Hematopoietic multipotent progenitor cell treated with erythropoietin and hydrocortisone succinate and interleukin-3 and kit ligand, for 17 days (in vitro differentiated cells): ENCODE results near the gene C1QTNF9B.
"Not testable (repeated sequence)": the region's sequence is repeated elsewhere in the genome, so short reads cannot be mapped to it uniquely, and the experiment has no call there.

Experiments used
- DNase-seq: peaks from one replicate; pipeline ENCODE4 v3.0.0-alpha.2; 2015; ENCODE audit warnings: low spot score

C1QTNF9B gene

DNA sequence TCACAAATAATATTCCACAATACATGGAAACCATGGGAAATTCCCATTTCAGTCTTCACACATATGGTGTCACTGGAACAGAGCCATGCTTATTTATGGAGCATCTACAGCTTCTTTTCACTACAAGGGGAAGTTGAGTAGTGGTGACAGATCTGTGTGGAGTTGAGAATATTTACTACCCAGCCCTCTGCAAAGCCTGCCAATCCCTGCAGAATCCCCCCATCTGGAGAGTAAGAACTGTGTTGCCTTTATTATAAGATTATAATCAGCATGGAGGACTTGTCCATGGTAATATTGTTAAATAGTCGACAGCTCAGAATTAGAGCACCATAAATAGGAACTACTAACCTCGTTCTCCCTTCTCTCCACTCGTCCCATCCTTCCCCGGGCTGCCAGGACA, 3.5 kb downstream of the C1QTNF9B start:
- not testable (repeated sequence) for DNase-seq

DNA sequence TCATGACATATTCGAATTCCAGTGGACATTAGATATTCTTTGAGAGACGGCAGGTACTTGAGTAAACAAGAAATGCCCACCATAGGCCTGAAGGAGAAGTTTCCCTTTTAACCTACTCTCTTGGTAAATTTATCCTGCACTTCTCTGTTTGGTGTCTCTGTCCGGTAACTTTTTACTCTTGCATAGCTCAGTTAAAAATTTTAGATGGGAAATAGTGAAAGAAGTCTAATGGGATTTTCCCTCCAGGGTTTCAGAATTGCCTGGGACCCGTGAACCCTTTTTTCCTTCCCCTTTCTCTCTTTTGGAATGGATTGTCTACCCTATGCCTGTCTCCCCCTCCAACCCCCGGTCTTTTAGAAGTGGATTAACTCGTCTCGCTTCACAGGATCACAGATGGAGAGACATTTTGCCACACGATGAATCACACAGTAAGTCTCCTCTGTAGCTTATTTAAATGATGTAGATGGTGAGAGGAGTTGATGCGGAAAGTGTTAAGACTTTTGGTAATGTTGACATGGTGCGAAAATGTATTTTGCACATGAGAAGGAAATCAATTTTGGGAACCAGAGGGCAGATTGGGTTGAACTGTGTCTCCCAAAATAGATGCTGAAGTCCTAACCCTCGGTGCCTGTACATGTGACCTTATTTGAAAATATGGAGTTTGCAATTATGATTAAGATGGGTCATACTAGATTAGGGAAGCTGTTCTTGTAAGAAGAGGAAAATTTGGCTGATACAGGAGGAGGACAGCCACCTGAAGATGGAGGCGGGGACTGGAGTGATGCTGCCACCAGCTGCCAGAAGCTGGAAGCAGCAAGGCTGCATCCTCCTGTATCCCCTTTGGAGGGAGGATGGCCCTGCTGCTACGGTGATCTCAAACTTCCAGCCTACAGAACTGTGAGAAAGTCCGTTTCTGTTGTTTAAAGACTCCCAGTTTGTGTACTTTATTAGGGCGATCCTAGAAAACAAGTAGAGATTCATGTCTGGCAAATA, 7.4 kb downstream of the C1QTNF9B start:
- no peak for DNase-seq

DNA sequence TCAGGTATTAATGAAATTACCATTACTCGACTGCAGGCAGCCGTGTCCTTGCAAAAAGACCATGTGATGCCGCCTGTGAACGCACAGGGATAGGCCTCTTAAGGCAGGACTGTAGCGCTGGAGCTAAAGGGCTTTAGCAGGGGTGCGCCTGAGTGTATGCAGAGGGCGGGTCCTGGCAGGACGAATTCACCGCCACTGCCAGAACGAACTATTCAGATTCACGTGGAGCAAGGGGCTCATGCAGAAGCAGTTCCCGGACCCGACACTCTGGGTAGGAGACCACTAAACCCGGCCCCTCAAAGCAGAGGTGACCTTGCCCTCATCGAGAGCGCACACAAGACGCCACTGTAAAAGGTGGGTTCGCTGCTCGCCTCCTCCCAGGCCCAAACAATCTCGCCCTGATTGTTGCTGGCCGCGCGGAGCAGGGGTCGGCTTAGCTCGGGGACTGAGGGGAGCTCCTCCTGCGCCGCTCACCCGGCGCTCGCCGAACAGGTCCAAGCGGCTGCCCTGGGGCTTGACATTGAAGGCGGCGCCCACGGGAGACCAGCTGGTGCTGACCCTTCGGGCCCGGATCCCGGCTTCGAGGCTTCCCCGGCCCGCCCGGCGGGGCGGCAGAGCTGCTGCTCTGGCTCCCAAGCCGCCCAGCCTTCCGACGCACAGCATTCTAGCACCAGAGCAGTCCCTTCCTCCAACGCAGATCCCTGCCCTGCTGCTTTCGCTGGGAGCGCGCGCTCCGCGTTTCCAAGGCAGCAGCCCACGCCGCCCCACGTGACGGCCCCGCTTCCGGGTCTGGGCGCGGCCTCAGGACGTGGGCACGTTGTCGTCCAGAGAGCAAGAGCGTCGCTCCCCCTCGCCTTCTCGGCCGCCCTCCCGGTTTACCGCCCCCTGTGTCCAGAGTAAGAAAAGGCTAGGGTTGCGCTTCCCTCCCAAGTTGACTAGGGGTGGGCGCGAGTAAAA, 8.4 kb downstream of the C1QTNF9B start, which contains the start of gene MIPEP:
TSS of gene MIPEP (minus strand) at position 743 of the 957 bp plus-strand sequence. CDS start at position 663, 80 bp downstream.
- peak; percentile 89 for DNase-seq

DNA sequence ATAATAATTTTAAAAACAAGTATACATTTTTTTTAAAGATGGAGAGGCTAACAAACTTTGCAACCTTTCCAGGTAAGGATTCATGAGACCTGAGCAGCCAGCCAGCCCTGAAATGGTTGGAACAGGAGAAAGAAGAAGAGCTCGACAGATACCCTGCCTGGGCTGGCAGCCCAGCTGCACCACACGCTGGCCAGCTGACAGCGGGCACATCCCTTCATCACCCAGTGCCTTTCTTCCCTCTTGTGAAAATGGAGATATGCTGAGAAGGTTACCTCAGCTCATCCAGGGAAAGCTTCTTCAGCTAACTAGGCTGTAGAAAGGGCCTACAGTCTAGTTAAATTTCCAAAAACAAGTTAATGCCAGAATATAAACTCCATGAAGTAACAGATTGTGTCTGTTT, 12.9 kb downstream of the C1QTNF9B start:
- not testable (repeated sequence) for DNase-seq

DNA sequence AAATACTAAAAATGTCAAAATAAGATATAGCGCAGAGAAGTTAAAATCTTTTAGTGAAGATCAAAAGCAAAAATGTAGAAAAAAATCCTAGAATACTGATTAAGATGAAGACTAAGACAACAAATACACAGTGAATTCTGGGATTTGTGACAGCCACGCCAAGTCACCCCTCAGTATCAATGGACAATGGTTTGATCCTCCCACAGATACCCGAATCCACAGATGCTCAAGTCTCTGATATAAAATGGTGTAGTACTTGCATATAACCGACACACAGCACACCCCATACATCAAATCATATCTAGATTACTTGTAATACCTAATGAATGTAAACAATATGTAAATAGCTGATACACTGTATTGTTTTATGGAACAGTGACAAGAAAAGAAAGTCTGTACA, 14.0 kb downstream of the C1QTNF9B start:
- DNase-seq: no peak

DNA sequence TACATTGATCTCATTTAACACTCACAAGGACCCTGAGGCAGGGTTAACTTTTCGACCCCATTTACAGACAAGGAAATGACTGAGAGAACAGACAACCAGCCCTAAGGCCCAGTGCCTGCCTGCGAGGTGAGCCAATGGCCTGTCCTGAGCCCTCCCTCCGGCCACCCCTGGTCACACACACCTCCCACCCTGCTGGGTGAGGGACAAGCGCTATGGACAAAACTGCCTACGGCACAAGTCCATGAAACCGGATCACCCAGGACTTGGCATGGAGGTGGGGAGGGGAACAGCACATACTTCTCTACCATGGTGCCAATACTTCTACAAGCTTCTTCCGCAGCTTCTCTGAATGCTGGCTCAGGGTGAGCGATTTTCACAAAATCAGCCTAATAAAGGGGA, 15.9 kb downstream of the C1QTNF9B start:
- not testable (repeated sequence) for DNase-seq

DNA sequence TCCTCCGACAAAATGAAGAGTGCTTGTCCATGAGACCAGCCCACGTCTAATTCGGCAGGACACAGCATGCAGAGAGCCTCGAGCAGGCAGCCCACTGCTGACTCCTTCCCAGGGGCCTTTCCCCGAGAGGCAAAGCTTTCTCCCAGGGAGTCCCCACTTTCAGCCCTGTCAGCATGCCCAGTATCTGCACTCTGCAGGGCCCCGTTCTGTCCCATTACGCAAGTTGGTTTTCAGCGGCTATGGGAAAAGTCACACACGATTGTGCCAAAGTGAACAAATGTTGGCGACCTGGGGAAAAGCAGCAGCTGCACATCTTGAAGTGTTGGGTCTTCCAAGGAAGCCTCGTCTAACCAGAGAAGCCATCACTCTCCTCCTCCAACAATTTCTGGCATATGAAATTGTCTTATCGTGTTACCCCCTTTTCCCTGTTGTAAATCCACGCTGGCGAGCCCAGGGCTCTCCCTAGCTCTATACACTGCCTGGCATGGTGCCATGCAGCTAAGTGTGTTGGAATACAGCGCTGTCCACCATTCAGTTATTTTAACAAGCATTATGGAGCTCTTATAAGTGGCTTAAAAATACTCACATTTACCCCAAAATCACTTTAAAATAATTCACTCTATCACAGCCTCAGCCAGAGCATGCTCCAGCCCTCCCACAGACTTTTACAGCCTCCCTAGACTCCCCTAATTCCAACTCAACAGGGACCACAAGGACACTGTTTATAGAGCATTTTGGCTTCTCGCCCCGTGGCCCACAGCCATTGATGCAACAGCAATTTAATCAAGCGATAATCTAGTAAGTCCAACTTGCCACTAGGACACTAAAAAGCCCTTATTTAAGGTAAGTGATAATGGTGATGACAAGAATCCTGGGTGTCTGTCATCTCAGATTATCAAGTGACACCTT, 16.6 kb downstream of the C1QTNF9B start:
- not testable (repeated sequence) for DNase-seq

DNA sequence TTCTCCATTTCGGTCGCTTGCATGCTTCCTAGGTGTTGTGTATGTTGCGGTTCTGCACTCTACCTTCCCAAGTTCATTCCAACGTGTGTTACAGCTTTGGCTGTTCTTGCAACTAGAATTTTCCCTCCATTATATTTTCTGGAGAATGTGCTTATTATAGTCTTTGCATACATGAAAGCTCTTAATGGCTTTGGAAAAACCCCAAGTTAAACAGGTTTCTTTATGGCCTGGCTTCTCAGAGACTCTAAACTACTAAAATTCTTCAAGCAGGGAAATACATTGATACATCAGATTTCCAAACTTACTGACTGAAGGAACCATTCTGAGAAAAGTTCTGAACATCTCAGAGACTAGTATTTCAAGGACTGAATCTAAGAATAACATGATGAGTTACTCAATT, 20.0 kb downstream of the C1QTNF9B start:
- DNase-seq: no peak

DNA sequence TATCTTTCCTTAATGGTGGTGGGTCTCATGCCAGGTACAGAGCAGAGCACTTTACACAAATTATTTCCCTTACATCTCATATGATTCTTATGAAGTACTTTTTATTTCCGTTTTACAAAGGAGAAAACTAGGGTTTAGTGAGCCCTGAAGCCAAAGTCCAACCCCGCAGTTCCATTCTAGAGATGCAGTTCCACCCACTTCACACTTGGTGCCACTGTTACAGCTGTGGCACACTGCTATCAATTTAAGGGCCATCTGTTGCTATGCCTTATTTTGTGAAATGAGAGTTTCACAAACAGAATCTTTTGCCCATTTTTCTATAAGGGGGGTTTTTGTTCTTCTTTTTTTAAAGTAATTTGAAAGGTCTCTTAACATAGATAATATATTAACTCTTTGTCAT, 21.0 kb downstream of the C1QTNF9B start:
- no peak for DNase-seq

DNA sequence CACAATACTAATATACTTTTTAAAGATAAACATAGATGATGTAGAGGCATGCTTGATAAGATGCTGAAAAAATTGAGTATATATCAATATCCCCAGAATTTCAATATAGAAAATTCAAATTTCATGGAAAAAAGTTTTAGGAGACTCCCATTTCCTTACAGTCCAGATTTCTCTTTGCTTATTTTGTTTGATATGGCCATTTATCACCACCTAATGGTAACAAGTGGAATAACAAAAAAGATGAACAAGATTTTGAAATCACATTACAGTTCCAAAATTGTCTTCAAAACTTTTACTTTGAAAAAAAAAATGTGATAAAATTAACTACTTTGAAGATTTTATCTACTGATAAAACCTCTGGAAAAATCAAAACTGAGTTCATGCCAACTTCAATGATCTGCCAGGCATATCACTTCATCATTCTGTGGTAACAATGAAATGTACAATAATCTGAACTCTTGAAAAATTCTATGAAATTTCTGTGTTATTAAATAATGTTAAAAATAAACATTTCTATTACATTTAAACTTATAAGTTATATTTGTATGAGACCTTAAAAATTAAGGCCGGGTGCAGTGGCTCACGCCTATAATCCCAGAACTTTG, 25.6 kb downstream of the C1QTNF9B start:
- DNase-seq: peak; percentile 44

DNA sequence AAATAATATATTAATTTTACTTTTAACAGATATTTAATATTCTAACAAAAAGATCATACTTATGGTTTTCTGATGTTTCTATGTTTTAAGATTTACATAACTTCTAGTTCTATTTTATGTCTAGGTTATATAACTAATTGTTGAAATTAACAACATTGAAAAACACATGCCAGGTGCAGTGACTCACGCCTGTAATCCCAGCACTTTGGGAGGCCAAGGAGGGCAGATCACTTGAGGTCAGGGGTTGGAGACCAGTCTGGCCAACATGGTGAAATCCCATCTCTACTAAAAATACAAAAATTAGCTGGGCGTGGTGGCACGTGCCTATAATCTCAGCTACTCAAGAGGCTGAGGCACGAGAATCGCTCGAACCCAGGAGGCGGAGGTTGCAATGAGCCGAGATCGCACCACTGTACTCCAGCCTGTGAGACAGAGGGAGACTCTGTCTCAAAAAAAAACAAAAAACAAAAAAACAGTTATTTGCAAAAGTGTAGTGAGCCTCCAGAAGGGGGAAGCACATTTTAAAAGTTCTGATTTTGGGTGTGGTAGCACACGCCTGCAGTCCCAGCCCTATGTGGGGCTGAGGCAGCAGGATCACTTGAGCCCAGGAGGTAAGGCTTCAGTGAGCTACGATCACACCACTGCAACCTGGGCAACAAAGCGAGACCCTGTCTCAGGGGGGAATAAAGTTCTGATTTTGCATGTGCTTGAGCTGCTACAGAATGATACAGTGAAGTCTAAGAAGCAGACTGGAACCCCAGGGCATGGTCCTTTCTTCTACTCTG, 26.8 kb downstream of the C1QTNF9B start:
- no peak for DNase-seq

DNA sequence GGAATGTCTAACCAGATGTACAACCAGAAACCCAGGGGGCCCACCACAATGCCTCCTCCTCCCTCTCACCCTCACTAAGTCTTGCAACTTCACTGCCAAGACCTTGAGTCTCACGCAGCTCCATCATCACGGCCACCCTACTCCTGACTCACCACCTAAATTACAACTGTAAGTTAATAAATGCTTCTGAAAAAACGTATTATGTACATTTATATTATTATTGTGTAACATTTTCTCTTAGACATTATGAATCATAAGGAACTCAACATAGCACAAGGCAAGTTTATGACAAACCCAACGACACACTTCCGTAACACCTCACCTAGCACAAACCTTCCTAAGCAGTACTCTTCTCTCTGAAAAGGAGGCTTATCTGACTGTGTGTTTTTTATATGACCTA, 28.8 kb downstream of the C1QTNF9B start:
- no peak for DNase-seq

DNA sequence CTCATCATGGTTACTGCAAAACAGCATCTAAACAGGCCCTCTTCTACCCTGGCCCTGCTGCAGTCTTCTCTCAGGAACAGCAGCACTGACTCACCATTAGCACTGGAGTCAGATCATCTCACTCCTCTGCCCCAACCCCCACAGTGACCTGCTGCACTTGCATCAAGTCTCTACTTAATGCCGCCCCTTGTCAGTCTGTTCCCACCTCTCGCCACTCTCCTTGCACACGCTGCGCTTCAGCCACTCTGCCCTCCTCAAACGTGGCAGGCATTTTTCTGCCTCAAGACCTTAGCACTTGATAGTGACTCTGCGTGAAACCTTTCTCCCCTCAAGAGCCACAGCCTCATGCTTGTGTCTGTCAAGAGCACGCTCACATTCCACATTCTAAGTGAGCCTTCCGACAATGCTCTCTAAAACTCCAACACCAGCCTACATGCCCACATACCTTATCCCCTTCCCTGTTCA, 30.2 kb downstream of the C1QTNF9B start:
- DNase-seq: no peak

DNA sequence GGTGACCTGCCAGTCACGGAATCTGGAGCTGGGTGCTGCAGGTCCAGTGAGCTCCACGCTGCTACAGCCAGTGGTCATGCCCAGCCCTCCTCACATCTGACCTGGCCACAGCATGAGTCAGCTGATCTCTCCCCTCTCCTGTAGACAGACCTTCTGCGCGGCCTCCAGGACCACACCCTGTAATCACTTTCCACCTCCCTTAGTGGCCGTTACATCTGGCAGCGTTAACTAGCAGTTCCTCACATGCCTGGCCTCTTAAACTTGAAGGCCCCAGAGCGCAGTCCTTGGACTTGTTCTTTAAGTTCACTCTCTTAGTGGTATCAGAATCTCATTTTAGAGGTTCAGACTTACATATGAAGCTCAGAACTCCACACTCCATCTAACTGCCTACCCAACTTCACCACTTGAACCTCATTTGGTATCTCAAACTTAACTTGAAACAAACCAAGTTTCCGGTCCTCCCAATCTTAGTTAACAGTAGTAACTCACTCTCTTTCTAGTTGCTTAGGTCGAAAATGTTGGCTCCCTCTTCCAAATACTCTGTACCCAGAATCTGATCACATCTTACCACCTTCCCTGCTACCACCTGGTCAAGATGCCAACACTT, 30.8 kb downstream of the C1QTNF9B start:
- peak; percentile 54 for DNase-seq

DNA sequence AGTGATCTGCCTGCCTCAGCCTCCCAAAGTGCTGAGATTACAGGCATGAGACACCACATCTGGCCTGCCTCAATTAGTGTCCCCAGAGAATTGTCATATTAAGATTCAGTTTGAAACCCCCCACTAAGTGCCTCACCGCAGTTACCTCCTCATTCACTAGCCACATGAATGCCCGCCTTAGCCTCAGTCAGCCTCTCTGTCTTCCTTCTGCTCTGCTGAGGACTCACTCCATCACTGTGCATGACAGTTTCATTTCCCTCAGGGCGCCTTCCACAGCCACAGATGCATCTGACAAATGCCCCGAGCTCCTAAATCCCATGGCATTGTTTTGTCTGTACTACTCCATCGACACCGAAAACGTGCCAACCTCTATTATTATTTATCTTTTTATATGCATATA, 31.4 kb downstream of the C1QTNF9B start:
- DNase-seq: no peak

DNA sequence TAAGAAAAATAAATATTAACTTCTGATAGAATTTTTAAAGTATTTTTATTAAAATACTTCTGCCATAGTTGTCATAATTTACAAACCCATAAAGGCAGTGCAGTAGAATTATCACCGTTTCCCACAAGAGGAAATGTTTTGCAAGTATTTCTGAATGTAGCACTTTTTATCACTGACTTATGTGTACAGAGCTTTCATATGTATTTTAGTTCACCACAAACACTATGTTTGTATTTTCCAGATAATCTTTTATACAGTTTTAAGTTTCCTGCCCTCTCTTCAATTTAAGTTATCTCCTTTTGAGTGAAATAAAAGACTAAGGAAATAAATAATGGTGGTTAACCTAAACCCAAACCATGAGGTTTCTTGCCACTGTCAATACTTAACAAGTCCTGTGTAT, 32.3 kb downstream of the C1QTNF9B start:
- DNase-seq: no peak

DNA sequence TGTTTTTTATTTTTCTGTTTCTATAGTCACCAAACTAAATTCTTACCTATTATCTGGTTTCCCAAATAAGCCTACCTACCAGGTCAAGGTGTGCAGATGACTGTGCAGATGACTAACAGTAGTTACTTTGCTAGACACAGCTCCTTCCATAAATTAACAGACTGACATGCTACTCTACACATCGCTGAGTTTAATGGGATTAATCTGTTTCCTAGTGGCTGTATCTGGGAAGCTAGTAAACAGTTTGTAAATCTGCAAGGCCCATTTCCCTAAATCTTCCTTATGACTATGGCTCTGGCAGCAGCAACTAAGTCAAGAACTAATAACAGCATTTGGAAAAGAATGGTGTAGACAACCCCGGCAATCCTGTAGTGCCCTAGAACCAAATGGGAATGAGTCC, 36.0 kb downstream of the C1QTNF9B start:
- no peak for DNase-seq

DNA sequence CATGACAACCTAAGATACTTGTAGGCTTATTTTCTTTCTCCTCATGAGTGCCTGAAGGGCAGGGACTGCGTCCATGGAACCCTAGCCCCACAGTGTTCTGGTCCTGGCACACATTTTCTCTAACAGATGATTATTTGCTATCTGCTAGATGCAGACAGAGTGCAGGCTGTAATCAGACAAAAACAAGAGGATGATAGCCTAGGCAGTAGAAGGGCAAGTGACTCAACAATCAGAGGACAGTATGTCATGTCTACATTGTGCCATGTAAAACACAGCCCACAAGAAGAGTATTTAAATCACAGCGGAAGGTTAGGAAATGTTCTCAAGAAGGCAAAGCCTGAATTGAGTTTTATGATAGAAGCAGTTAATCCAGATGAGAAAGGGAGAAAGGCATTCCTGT, 37.4 kb downstream of the C1QTNF9B start:
- peak; percentile 20 for DNase-seq

DNA sequence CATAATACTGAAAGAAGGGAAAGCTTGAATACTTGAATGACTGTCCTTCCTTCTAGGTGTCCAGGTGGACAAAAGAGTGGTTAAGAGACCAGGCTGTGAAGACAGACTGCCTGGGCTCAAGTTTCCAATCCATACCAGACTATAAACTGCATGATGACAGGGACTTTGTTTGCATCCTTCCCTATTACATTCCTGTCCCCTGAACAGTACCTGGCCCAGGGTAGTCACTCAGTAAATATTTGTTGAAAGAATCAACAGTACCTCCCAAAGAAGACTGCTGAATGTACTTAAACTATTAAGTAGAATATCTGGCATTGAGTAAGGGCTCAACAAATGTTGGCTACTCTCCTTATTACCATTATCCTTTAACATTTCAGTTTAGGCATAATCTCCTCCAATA, 37.8 kb downstream of the C1QTNF9B start:
- no peak for DNase-seq

DNA sequence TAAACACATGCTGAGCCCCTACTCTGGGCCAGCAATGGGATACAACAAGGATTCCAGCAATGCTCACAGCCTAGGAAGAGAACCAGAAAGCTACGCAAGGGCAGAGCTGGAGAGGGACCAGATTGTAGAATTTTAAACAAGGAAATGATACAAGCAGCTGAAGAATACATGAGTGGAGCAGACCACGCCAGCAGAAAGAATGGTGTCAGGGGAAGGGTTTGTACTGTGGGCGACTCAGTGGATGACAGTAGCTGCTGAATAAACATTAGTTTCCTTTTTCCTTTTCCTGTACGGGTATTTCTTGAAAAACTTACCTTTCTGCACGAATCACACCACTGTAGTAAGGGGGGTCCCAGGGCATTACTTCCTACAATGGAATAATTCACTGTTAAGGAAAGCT, 38.8 kb downstream of the C1QTNF9B start:
- DNase-seq: no peak
